HL-60 (cell line): ENCODE results near the gene HS3ST5.

Source experiments
- CTCF ChIP-seq: IDR thresholded peaks from one replicate; pipeline ENCODE4 v1.5.1; 2011; ENCODE audit warnings: low read length, control low read depth, inconsistent platforms; ENCODE audit not compliant: insufficient read depth
- GABPA ChIP-seq: IDR thresholded peaks from 2 replicates; pipeline ENCODE4 v1.6.1; 2012; ENCODE audit warnings: low read depth
- POLR2AphosphoS5 ChIP-seq: IDR thresholded peaks from 2 replicates; pipeline ENCODE4 v1.6.1; 2012; ENCODE audit warnings: low read depth
- REST ChIP-seq: IDR thresholded peaks from 2 replicates; pipeline ENCODE4 v1.6.1; 2012; ENCODE audit warnings: low read depth; ENCODE audit not compliant: insufficient replicate concordance

- TF ChIP-seq CTCF: no peak
- no peak for TF ChIP-seq POLR2AphosphoS5
- no peak for TF ChIP-seq REST
- TF ChIP-seq GABPA: no peak
Measured at GRCh38 chr6:114153448-114153847, 189.4 kb downstream of the HS3ST5 start.
